ENCODE measurements around the gene CAPN11. TPM values are rescaled to one million over a fixed set of nuclear protein-coding genes. Genes with fewer than 3 reads are reported as not detected.

Gene CAPN11
- total RNA-seq, 1 experiment from 2014 or later = 0.28 TPM

DNA sequence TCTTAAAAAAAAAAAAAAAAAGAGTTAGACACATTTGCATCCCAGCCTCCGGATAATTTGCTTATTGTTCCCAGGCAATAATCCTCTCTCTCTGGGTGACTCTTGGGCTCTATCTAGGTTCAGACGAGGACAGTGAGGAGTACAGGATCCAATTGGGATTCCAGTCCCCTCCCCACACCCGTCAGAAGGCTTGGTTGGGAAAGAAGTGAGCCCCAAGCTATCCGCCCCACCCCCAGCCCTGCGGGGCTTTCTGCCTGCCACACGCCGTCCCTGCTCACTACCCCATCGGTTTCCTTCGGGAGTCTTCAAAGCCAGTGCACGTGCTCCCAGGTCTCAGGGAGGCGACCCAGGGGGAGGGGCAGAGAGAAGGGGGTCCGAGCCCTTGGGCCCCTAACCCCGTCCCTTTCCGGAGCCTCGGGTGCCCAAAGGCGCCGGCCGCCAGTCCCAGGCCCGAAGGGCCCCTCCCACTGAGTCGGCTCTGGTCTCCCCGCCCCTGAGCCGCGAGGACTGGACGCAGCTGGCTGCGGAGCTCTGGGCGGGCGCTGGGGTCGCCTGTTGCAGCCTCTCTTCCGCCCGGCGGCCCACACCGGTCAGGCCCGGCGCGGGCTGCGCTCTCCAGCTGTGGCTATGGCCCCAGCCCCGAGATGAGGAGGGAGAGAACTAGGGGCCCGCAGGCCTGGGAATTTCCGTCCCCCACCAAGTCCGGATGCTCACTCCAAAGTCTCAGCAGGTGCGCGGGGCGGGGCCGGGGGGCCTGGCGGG is 60.6 kb downstream of the CAPN11 start:
- Mint-ChIP-seq H3K9me3 (no peaks in the 10 kb centered on the region; a peak in 1 of 5 replicates), H3K27ac (peak overlapping the region; percentile 96 to 100 (median 96)), H3K4me3 (peak overlapping the region; percentile 68 to 83), H3K36me3 (ENCODE audit: insufficient read depth in 1 of 3, low read depth in 3 of 3) (peaks cover 0 to 3% (median 0%) of the 10 kb centered on the region in 3 experiments; a peak in 2 of 7 replicates), H3K27me3 (ENCODE audit: low read depth) (peaks cover 3% of the 10 kb centered on the region), H3K4me1 (peaks cover 53 to 55% of the 10 kb centered on the region in 2 experiments)
- H2AK5ac ChIP-seq (ENCODE audit: insufficient read length, low read length) = no peak overlapping the region
- H3K9me3 ChIP-seq (ENCODE audit: control insufficient read depth, low read depth, low read length) = no peaks in the 10 kb centered on the region
- no peak overlapping the region for H2AFZ ChIP-seq (ENCODE audit: low read length)
- H3K9ac ChIP-seq (ENCODE audit: extremely low read depth, insufficient read length, low read length) = peak overlapping the region; percentile 77
- H3T11ph ChIP-seq (ENCODE audit: low read length) = no peak overlapping the region
- H3K23ac ChIP-seq (ENCODE audit: insufficient read length, low read depth, low read length) = no peak overlapping the region
- WGBS (ENCODE audit: extremely low coverage, insufficient read length, low lambda C conversion rate) = no CpG with 5 or more reads among the region's 45 CpGs
- no peaks in the 10 kb centered on the region for H4K20me1 ChIP-seq (ENCODE audit: control insufficient read depth, insufficient read depth, insufficient read length)
- H2BK15ac ChIP-seq (ENCODE audit: low read depth, low read length) = no peak overlapping the region
- H3K56ac ChIP-seq (ENCODE audit: insufficient read length, low read depth, low read length) = no peak overlapping the region
- peaks cover 18% of the 10 kb centered on the region for H3K23me2 ChIP-seq (ENCODE audit: insufficient read length, low read depth, low read length, poor library complexity, severe bottlenecking)
- no peaks in the 10 kb centered on the region for H3K27me3 ChIP-seq (ENCODE audit: insufficient read depth, low read length)
- H3K18ac ChIP-seq (ENCODE audit: insufficient read length, low read depth, low read length) = peak overlapping the region; percentile 92
- peak overlapping the region; percentile 76; the same call in 1 of the 2 replicates for H3K14ac ChIP-seq (ENCODE audit: insufficient read depth, low read length)
- DNase-seq = peak; percentile 96
- H3K79me2 ChIP-seq (ENCODE audit: insufficient read depth, low read length) = peaks cover under 1% of the 10 kb centered on the region; the same call in 1 of the 2 replicates
- peaks cover 16% of the 10 kb centered on the region; the same call in 1 of the 2 replicates for H3K4me1 ChIP-seq (ENCODE audit: insufficient read depth, low read length)
- no peak overlapping the region for H4K5ac ChIP-seq (ENCODE audit: insufficient read length, low read depth, low read length)
- H2BK12ac ChIP-seq (ENCODE audit: insufficient read length, low read depth, low read length) = peak overlapping the region; percentile 71
- H2BK5ac ChIP-seq (ENCODE audit: insufficient read length, low read length) = no peak overlapping the region
- H3K4ac ChIP-seq (ENCODE audit: low read depth, low read length) = no peak overlapping the region
- H2BK20ac ChIP-seq (ENCODE audit: low read depth, low read length, poor library complexity, severe bottlenecking) = no peak overlapping the region
- peak overlapping the region; percentile 68 for H3K4me2 ChIP-seq (ENCODE audit: insufficient read depth, insufficient read length, low read length)
- H2BK120ac ChIP-seq (ENCODE audit: low read depth, low read length, poor library complexity, severe bottlenecking) = no peak overlapping the region
- no peak overlapping the region for H4K8ac ChIP-seq (replicated peaks; ENCODE audit: insufficient read length, low read depth, low read length)
- peaks cover under 1% of the 10 kb centered on the region for H3K79me1 ChIP-seq (ENCODE audit: insufficient read depth, low read depth, low read length, poor library complexity, severe bottlenecking)
- TF ChIP-seq, protein P1, sequence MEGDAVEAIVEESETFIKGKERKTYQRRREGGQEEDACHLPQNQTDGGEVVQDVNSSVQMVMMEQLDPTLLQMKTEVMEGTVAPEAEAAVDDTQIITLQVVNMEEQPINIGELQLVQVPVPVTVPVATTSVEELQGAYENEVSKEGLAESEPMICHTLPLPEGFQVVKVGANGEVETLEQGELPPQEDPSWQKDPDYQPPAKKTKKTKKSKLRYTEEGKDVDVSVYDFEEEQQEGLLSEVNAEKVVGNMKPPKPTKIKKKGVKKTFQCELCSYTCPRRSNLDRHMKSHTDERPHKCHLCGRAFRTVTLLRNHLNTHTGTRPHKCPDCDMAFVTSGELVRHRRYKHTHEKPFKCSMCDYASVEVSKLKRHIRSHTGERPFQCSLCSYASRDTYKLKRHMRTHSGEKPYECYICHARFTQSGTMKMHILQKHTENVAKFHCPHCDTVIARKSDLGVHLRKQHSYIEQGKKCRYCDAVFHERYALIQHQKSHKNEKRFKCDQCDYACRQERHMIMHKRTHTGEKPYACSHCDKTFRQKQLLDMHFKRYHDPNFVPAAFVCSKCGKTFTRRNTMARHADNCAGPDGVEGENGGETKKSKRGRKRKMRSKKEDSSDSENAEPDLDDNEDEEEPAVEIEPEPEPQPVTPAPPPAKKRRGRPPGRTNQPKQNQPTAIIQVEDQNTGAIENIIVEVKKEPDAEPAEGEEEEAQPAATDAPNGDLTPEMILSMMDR (conservative IDR thresholded peaks at IDR 0.05) = no peak
- no peak overlapping the region for H4K91ac ChIP-seq (ENCODE audit: insufficient read length, low read depth, low read length)
- H3K27ac ChIP-seq (ENCODE audit: insufficient read length, low read depth, low read length) = peak overlapping the region; percentile 72

Data from H9 (cell line).